ENCODE measurements around the gene THSD7B.

DNA sequence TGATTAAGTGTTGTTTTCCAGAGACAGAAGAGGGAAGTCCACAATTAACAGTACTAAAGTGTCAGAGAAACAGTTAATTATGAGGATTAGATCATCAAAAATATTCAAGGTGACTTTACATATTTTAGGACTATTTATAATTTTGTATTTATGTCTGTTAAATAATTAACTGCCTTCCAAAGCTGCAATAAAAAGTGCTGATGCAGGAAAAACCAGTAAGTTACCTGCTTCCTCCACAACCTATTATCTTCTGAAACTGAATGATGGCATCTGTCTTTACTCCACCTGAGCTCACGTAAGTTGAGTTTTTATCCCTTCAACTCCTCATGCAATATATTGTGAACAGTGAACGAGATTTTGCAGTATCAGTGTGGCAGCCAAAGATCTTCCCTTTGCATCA lies 570.7 kb downstream of the THSD7B start:
- TF ChIP-seq, protein P1, sequence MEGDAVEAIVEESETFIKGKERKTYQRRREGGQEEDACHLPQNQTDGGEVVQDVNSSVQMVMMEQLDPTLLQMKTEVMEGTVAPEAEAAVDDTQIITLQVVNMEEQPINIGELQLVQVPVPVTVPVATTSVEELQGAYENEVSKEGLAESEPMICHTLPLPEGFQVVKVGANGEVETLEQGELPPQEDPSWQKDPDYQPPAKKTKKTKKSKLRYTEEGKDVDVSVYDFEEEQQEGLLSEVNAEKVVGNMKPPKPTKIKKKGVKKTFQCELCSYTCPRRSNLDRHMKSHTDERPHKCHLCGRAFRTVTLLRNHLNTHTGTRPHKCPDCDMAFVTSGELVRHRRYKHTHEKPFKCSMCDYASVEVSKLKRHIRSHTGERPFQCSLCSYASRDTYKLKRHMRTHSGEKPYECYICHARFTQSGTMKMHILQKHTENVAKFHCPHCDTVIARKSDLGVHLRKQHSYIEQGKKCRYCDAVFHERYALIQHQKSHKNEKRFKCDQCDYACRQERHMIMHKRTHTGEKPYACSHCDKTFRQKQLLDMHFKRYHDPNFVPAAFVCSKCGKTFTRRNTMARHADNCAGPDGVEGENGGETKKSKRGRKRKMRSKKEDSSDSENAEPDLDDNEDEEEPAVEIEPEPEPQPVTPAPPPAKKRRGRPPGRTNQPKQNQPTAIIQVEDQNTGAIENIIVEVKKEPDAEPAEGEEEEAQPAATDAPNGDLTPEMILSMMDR (CRISPR knock-in tag; IDR thresholded peaks at IDR 0.05) = no peak
- no peak for TF ChIP-seq NFE2L2 (IDR thresholded peaks at IDR 0.05; ENCODE audit: low read length)
- no peak for TF ChIP-seq PHF8 (CRISPR knock-in tag; IDR thresholded peaks at IDR 0.05)
- TF ChIP-seq, protein P2, sequence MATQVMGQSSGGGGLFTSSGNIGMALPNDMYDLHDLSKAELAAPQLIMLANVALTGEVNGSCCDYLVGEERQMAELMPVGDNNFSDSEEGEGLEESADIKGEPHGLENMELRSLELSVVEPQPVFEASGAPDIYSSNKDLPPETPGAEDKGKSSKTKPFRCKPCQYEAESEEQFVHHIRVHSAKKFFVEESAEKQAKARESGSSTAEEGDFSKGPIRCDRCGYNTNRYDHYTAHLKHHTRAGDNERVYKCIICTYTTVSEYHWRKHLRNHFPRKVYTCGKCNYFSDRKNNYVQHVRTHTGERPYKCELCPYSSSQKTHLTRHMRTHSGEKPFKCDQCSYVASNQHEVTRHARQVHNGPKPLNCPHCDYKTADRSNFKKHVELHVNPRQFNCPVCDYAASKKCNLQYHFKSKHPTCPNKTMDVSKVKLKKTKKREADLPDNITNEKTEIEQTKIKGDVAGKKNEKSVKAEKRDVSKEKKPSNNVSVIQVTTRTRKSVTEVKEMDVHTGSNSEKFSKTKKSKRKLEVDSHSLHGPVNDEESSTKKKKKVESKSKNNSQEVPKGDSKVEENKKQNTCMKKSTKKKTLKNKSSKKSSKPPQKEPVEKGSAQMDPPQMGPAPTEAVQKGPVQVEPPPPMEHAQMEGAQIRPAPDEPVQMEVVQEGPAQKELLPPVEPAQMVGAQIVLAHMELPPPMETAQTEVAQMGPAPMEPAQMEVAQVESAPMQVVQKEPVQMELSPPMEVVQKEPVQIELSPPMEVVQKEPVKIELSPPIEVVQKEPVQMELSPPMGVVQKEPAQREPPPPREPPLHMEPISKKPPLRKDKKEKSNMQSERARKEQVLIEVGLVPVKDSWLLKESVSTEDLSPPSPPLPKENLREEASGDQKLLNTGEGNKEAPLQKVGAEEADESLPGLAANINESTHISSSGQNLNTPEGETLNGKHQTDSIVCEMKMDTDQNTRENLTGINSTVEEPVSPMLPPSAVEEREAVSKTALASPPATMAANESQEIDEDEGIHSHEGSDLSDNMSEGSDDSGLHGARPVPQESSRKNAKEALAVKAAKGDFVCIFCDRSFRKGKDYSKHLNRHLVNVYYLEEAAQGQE (IDR thresholded peaks at IDR 0.05; ENCODE audit: borderline replicate concordance in 1 of 2, low read depth in 1 of 2, low read length in 2 of 2) = no peak
- no peak for TF ChIP-seq POLR2A (IDR thresholded peaks at IDR 0.05; ENCODE audit: insufficient read depth in 1 of 2, low read depth in 2 of 2, low read length in 2 of 2)
- TF ChIP-seq, protein P3, sequence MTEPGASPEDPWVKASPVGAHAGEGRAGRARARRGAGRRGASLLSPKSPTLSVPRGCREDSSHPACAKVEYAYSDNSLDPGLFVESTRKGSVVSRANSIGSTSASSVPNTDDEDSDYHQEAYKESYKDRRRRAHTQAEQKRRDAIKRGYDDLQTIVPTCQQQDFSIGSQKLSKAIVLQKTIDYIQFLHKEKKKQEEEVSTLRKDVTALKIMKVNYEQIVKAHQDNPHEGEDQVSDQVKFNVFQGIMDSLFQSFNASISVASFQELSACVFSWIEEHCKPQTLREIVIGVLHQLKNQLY (CRISPR knock-in tag; IDR thresholded peaks at IDR 0.05) = no peak
- TF ChIP-seq, protein P4, sequence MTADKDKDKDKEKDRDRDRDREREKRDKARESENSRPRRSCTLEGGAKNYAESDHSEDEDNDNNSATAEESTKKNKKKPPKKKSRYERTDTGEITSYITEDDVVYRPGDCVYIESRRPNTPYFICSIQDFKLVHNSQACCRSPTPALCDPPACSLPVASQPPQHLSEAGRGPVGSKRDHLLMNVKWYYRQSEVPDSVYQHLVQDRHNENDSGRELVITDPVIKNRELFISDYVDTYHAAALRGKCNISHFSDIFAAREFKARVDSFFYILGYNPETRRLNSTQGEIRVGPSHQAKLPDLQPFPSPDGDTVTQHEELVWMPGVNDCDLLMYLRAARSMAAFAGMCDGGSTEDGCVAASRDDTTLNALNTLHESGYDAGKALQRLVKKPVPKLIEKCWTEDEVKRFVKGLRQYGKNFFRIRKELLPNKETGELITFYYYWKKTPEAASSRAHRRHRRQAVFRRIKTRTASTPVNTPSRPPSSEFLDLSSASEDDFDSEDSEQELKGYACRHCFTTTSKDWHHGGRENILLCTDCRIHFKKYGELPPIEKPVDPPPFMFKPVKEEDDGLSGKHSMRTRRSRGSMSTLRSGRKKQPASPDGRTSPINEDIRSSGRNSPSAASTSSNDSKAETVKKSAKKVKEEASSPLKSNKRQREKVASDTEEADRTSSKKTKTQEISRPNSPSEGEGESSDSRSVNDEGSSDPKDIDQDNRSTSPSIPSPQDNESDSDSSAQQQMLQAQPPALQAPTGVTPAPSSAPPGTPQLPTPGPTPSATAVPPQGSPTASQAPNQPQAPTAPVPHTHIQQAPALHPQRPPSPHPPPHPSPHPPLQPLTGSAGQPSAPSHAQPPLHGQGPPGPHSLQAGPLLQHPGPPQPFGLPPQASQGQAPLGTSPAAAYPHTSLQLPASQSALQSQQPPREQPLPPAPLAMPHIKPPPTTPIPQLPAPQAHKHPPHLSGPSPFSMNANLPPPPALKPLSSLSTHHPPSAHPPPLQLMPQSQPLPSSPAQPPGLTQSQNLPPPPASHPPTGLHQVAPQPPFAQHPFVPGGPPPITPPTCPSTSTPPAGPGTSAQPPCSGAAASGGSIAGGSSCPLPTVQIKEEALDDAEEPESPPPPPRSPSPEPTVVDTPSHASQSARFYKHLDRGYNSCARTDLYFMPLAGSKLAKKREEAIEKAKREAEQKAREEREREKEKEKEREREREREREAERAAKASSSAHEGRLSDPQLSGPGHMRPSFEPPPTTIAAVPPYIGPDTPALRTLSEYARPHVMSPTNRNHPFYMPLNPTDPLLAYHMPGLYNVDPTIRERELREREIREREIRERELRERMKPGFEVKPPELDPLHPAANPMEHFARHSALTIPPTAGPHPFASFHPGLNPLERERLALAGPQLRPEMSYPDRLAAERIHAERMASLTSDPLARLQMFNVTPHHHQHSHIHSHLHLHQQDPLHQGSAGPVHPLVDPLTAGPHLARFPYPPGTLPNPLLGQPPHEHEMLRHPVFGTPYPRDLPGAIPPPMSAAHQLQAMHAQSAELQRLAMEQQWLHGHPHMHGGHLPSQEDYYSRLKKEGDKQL (CRISPR knock-in tag; IDR thresholded peaks at IDR 0.05; ENCODE audit: low read depth) = no peak
- no peak for TF ChIP-seq ZZZ3 (CRISPR knock-in tag; IDR thresholded peaks at IDR 0.05; ENCODE audit: borderline replicate concordance)
- TF ChIP-seq ZNF878 (CRISPR knock-in tag; IDR thresholded peaks at IDR 0.05) = no peak
- TF ChIP-seq POLR2AphosphoS5 (IDR thresholded peaks at IDR 0.05; ENCODE audit: low read depth, low read length) = no peak
- no peak for TF ChIP-seq ZNF121 (CRISPR knock-in tag; IDR thresholded peaks at IDR 0.05)

Measured in HepG2 (cell line).